GM10266 (cell line): Measurements from ENCODE around the gene CA4.

Source experiments
- DNase-seq: peaks from one replicate; pipeline ENCODE4 v3.0.0; 2012; ENCODE audit errors: extremely low spot score
- TF ChIP-seq, protein P1 (sequence below): IDR thresholded peaks from 2 replicates; pipeline ENCODE4 v1.5.1; 2012; ENCODE audit warnings: mild to moderate bottlenecking, low read depth; ENCODE audit not compliant: control insufficient read depth, insufficient read depth; ENCODE audit errors: missing control alignments

The CA4 gene

DNA sequence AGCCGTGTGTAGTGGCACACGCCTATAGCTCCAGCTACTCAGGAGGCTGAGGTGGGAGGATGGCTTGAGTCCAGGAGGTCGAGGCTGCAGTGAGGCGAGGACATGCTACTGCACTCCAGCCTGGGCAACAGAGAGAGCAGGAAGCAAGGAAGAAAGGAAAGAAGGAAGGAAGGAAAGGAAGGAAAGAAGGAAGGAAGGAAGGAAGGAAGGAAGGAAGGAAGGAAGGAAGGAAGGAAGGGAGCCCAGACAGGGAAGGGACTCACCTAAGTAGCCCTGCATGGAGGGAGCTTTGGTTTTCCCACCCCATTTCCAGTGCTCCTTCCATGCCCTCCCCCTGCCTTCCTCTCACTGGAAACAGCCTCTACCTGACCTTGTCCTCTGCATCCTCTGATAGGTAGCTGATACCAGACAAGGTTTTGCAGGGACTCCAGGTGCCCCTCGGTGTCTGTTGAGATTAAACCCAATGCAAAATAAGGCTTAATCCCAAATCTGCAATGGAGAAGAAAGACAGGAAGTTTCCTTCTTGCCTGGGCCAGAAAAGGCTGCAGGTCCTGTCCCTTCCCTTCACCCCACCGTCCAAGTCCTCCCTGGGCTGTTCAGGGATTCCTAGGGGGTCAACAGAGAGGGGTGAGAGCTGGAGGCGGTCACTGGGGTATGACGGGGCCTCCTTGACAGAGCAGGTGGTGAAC is 21.5 kb upstream of the CA4 start:
- no peak for DNase-seq
- TF ChIP-seq, protein P1, sequence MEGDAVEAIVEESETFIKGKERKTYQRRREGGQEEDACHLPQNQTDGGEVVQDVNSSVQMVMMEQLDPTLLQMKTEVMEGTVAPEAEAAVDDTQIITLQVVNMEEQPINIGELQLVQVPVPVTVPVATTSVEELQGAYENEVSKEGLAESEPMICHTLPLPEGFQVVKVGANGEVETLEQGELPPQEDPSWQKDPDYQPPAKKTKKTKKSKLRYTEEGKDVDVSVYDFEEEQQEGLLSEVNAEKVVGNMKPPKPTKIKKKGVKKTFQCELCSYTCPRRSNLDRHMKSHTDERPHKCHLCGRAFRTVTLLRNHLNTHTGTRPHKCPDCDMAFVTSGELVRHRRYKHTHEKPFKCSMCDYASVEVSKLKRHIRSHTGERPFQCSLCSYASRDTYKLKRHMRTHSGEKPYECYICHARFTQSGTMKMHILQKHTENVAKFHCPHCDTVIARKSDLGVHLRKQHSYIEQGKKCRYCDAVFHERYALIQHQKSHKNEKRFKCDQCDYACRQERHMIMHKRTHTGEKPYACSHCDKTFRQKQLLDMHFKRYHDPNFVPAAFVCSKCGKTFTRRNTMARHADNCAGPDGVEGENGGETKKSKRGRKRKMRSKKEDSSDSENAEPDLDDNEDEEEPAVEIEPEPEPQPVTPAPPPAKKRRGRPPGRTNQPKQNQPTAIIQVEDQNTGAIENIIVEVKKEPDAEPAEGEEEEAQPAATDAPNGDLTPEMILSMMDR, result no peak

DNA sequence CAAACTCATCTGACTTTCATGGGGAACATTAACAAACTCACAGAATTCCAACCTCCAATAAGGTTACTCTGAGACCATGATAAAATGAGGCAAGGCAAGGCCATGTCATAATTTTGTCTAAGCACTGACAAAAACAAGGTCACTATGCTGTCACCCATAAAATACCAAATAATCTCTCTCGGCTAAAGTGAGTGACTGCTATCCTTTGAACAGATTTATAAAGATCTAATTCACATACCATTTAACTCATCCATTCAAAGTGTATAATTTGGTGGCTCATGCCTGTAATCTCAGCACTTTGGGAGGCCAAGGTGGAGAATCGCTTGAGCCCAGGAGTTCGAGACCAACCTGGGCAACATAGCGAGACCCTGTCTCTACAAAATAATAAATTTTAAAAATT is 20.6 kb upstream of the CA4 start:
- TF ChIP-seq, protein P1, result no peak
- DNase-seq, result no peak

DNA sequence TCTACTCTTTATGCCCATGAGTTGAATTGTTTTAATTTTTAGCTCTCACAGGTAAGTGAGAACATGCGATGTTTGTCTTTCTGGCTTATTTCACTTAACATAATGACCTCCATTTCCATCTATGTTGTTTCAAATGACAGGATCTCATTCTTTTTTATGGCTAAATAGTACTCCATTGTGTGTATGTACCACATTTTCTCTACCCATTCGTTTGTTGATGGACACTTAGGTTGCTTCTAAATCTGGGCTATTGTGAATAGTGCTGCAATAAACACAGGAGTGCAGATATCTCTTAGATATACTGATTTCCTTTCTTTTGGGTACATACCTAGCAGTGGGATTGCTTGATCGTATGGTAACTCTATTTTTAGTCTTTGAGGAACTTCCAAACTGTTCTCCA is 19.3 kb upstream of the CA4 start:
- TF ChIP-seq, protein P1, result no peak
- no peak for DNase-seq

DNA sequence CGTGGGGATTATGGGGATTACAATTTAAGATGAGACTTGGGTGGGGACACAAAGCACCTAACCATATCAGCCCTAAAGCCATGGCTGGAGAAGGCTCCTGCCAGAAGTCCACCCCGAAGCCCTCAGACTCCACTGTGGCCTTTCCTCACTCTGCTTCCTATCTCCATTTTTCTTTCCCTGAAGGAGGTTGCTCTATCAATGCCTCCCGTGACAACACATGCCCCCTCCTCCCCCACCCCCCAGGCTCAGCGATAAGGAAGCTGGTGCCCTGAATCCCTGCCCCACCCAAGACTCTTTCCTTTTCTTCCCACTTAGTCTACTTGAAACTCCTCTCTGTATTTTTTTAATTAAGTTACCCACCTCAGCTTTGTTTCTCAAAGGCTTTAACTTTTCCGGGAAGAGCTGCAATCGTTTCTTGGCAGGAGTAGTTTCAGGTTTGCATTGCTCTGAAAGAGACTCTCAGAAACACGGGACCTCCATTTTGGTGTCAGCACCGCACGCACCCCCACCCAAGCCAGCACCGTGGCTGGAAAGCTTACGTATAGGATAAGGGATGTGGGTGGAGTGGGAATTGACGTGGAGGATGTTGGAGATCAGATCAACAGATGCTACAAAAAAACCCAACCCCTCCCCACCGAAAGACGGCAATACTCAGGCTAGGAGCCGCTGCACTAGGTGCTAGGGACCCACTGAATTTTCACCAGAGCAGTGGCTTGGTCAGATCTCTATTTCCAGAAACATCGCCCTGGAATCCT is 15.2 kb upstream of the CA4 start:
- no peak for DNase-seq
- TF ChIP-seq, protein P1, result no peak

DNA sequence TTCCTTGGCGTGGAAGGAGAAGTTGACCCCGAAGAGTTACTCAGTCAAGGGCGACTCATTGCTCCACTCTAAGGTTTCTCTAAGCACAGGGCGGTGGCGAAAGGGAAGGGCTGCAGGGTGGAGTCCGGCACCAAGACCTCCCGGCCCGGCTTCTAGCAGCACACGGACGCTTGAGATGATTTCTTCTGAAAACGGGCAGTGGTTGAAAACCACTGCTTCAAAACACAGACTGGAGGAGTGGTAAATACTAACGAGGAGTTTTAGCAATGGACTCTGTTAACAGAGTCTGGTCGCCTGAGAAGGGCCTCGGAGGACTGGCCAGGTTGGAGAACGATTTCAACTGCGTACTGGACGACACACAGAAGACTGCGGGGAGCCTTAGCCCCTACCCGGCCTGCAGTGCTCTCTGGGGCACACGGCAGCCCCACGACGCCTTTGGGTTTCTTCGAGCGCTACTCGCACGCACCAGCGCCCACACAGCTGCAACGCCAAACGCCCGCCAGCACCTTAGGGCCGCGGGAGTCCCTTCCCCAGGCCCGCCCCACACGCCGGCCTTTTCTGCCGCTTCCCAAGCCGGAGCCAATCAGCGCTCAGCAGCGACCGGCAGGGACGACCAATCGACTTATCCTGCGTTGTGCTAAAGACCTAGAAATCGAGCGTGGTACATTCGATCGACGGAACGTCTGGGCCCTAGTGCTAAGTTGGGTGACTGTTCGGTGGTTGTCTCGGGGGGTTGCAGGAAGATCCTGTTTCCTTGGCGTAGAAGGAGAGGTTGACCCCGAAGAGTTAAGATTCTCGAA is 14.4 kb upstream of the CA4 start:
- peak; percentile 95 for DNase-seq
- TF ChIP-seq, protein P1, result no peak

DNA sequence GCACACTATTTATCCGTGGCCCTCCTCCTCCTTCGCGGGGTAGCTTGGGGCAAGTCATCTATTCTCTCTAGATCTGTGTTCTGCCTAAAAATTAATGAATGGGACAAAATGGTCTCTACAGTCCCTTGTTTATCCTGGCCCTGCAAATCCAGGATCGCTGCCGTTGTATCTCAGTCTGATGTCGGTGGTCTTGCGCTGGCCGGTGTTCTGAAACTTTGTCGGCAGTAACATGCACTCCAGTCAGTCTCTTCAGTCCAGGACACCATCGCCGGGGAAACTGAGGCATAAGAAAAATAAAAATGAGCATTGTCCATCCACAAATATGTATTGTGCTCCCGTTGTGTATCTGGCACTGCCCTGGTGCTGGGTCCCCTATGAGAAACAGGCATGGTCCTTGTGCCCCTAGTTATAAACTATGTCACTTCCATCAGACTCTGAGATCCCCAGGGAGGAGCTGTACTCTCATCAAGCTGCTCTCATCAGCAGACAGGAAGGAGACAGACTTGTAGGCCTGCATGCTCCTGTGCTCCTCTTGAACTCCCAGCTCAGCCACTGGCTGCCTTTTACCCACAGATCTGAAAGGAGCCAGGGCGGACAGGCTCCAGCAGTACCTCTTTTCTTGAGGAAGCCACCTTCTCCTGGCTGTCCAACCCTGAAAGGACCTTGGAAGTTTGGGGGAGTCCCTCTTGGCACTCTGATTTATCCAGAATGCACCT is 13.7 kb upstream of the CA4 start:
- TF ChIP-seq, protein P1, result no peak
- no peak for DNase-seq
